Glutamatergic neuron (in vitro differentiated cells): ENCODE measurements around the gene ASPRV1. TPM values are rescaled to one million over a fixed set of nuclear protein-coding genes. Genes with fewer than 3 reads are reported as not detected.

Experiments used
- DNase-seq: peaks from one replicate; pipeline ENCODE4 v3.0.0; 2022
- H3K27ac Mint-ChIP-seq: one replicate; pipeline ENCODE4 v1.8.0; 2020; ENCODE audit warnings: mild to moderate bottlenecking, mixed read lengths, inconsistent platforms; ENCODE audit not compliant: unreplicated experiment
- H3K27me3 Mint-ChIP-seq: one replicate; pipeline ENCODE4 v1.8.0; 2020; ENCODE audit warnings: mild to moderate bottlenecking, moderate library complexity, mixed read lengths, inconsistent platforms; ENCODE audit not compliant: unreplicated experiment
- H3K36me3 Mint-ChIP-seq: one replicate; pipeline ENCODE4 v1.8.0; 2020; ENCODE audit warnings: mild to moderate bottlenecking, mixed read lengths, inconsistent platforms; ENCODE audit not compliant: unreplicated experiment
- H3K4me1 Mint-ChIP-seq: one replicate; pipeline ENCODE4 v1.8.0; 2020; ENCODE audit warnings: mild to moderate bottlenecking, low read depth, mixed read lengths, inconsistent platforms; ENCODE audit not compliant: unreplicated experiment
- H3K4me3 Mint-ChIP-seq: one replicate; pipeline ENCODE4 v1.8.0; 2020; ENCODE audit warnings: mild to moderate bottlenecking, mixed read lengths, inconsistent platforms; ENCODE audit not compliant: unreplicated experiment
- H3K9me3 Mint-ChIP-seq: one replicate; pipeline ENCODE4 v1.8.0; 2020; ENCODE audit warnings: mild to moderate bottlenecking, moderate library complexity, mixed read lengths, inconsistent platforms; ENCODE audit not compliant: unreplicated experiment
- CTCF ChIP-seq: fragments of 200-600 bp; sonication (generic); IDR thresholded peaks from one replicate; pipeline ENCODE4 v1.5.0; 2021; ENCODE audit not compliant: partially characterized antibody, unreplicated experiment
- total RNA-seq: library from RNA; stranded (reverse); fragmentation: NEBNext Ultra II Directional; extraction: Animal tissue kit (Norgen Biotek cat#: 25700); gene quantifications from one replicate; pipeline ENCODE4 v1.2.1, GENCODE V29; 2021; ENCODE audit not compliant: unreplicated experiment

Gene ASPRV1
- total RNA-seq, 1 donor from 2014 or later: 2.5 TPM

GRCh38 chr2:69948032-69948962 lies 13.1 kb downstream of the ASPRV1 start:
- Mint-ChIP-seq H3K9me3 (peaks cover 2% of the 10 kb centered on the region), H3K4me3 (no peak overlapping the region), H3K36me3 (no peaks in the 10 kb centered on the region), H3K4me1 (no peaks in the 10 kb centered on the region), H3K27ac (no peak overlapping the region), H3K27me3 (peaks cover 5% of the 10 kb centered on the region)
- TF ChIP-seq CTCF: no peak
- DNase-seq: no peak

GRCh38 chr2:69947325-69947931 lies 14.0 kb downstream of the ASPRV1 start:
- Mint-ChIP-seq H3K9me3 (peaks cover 2% of the 10 kb centered on the region), H3K27me3 (peaks cover 5% of the 10 kb centered on the region), H3K36me3 (no peaks in the 10 kb centered on the region), H3K4me1 (no peaks in the 10 kb centered on the region), H3K27ac (no peak overlapping the region), H3K4me3 (no peak overlapping the region)
- no peak for TF ChIP-seq CTCF
- no peak for DNase-seq

- DNase-seq: no peak
- Mint-ChIP-seq H3K36me3 (no peaks in the 10 kb centered on the region), H3K27me3 (peaks cover 4% of the 10 kb centered on the region), H3K4me1 (no peaks in the 10 kb centered on the region), H3K4me3 (no peak overlapping the region), H3K27ac (no peak overlapping the region), H3K9me3 (peaks cover 2% of the 10 kb centered on the region)
- TF ChIP-seq CTCF: no peak
These were observed 14.8 kb downstream of the ASPRV1 start for GRCh38 chr2:69946351-69947324.

DNA sequence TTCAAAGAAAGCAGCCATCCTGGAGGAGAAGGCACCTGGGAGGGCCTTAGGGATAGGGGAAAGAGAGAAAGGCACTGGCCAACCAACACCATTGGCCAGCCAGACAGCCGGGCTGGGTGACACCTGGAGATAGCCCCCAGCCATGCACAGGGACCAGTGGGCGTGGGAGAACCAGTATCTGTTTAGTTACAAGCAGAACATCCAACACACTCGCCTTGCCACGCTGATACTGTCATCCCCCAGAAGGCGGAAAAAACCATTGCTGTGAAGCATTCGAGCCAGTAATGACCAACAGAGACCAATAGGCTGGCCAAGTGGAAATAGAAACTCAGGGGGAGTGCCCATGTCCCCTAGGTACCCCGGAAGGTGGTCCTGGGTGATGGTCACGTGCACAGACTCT lies 15.5 kb downstream of the ASPRV1 start:
- Mint-ChIP-seq H3K36me3 (no peaks in the 10 kb centered on the region), H3K27ac (no peak overlapping the region), H3K4me1 (no peaks in the 10 kb centered on the region)

More for the DNA sequence above, 15.5 kb downstream of the ASPRV1 start:
- TF ChIP-seq CTCF: no peak
- H3K4me3 Mint-ChIP-seq: no peak overlapping the region
- H3K9me3 Mint-ChIP-seq: peaks cover 2% of the 10 kb centered on the region
- peaks cover 4% of the 10 kb centered on the region for H3K27me3 Mint-ChIP-seq
- DNase-seq: no peak
